Stimulated activated CD8-positive, alpha-beta memory T cell treated with anti-CD3 and anti-CD28 coated beads, Interleukin-12 subunit alpha, Interleukin-12 subunit beta, amount 100 ng/mL, for 24 hours (primary cell): Measurements from ENCODE around the gene CBLB.

Experiments
- DNase-seq: peaks from one replicate; pipeline ENCODE4 v3.0.0-alpha.2; 2020; ENCODE audit errors: extremely low read depth

Gene CBLB

DNA sequence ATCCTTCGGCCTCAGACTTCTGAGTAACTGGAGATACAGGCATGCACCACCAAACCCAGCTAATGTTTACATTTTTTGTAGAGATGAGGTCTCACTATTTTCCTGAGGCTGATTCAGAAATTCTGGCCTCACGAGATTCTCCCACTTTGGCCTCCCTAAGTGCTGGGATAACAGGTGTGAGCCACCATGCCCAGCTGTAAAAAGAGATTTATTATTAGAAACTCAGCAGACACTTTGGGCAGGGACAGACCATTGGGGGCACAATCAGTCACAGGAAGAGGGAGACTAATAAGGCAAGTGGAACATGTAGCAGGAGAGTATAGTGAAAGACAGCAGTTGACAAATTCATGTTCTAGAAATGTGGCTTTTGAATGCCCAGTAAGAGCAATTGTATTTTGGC, 249.2 kb downstream of the CBLB start:
- no peak for DNase-seq

DNA sequence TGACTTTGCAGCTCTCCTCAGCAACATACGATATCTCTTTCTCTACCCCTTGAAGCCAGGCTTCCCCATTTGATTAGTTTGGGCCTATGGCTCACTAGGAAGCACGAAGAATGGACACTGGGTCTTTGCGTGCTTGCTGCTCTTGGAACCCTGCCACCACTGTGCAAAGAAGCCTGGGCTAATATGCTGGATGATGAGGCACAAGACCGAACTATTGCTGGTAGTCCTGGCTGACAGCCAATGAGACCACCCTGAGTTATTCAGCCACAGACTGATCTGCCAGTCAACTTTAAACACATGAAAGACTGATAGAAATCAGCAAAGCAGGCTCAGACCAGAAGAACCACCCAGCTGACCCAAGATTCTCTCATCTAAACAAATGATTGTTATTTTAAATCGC, 250.3 kb downstream of the CBLB start:
- DNase-seq: no peak

- no peak for DNase-seq
Measured at GRCh38 chr3:105616374-105617121, 252.3 kb downstream of the CBLB start.

- no peak for DNase-seq
Measured at GRCh38 chr3:105615814-105616213, 253.0 kb downstream of the CBLB start.

DNA sequence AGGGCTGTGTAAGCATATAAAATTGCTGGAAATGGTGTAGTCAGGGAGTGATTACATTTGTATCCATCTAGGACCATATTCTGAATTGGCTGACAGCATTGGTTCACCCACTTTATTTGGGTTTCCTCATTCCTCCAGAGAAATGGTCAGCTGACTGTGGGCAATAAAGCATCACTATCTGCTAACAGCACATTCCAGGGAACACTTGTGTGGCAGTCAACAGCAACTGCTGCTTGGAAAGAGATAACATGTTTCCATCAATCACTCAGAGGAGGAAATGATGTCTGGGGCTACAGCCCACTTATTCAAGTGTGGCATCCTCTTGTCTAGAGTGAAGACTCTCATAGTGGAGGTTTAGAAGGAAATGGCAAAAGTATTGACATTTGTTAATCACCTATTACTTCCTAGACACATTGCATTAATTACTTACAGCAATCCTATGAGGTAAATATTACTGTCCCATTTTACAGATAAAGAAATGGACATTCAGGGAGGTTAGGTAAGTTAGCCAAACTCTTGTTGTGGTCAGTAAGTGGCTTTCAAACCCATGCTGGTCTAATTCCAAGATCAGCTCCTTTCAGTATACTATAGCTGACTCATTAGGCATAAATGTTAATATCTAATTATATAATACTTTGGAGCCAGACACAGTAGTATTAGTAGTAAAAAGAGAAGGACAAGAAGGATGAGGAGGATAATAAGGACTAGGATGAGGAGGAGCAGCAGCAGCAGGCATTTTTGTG, 254.4 kb downstream of the CBLB start:
- DNase-seq: no peak

- no peak for DNase-seq
Measured at GRCh38 chr3:105613120-105613519, 255.7 kb downstream of the CBLB start.

DNA sequence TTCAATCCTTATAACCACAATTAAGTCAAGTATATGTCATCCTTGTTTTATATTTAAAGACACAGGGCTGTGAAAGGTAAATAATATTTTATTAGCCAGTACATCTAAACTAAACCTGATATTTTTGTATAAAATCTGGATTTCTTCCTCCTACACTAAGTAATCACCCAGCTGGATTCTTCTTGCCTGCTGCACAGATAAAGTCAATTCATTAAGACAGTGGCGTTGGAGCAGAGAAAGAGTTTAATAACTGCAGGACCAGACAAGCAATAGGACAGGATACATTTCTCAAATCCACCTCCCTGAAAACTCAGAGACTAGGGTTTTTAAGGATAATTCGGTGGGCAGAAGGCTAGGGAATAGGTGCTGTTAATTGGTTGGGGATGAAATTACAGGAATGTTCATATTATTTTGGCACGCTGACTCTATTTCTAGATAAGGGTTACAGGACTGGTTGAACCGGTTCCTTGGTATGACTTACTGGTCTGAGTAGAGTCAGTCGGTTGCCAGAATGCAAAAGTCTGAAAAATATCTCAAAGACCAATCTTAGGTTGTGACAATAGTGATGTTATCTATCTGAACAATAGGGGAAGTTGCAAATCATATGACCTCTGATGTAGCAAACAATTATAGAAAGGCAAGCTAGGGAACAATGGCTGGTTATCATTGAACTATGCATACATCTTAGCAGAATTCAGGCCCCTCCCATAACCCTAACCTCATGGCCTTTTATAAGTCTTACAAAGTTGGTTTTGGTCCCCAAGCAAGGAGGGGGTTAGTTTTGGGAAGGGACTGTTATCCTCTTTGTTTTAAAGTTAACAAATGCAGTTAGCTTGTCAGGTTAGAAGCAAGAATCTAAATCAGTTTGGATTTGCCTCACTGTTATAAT, 257.3 kb downstream of the CBLB start:
- DNase-seq: no peak

- no peak for DNase-seq
Measured at GRCh38 chr3:105610473-105610872, 258.3 kb downstream of the CBLB start.

DNA sequence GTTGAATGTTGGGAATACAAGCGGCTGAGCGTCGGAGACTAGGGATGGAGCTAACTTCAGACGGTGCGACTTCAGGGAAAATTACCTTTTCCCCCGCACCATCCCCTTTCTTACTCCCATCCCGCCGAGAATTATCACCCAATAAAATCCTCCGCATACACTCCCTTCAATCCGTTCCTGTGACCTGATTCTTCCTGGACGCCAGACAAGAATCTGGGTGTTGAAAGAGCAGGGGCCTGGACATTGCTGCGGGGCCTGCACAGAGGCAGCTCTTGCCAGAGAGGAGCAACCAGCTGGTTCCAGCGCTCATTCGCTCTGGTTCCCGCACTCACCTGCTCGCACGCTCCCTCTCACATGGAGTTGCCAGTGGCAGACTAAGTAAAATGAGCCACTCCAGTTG, 260.2 kb downstream of the CBLB start:
- DNase-seq: no peak

GRCh38 chr3:105606016-105606415, 262.8 kb downstream of the CBLB start:
- no peak for DNase-seq
